VCaP (cell line): ENCODE results near the gene MOV10L1.

Source experiments
- H3K27ac ChIP-seq: fragments of 450-650 bp; 2 replicates; pipeline ENCODE4 v1.5.1; 2017
- CTCF ChIP-seq: fragments of 450-650 bp; conservative IDR thresholded peaks from 2 replicates; pipeline ENCODE4 v1.5.1; 2017; ENCODE audit warnings: mild to moderate bottlenecking, moderate library complexity

The MOV10L1 gene

GRCh38 chr22:50190941-50191741 lies 101.3 kb downstream of the MOV10L1 start:
- no peak for TF ChIP-seq CTCF
- peak overlapping the region; percentile 55 for H3K27ac ChIP-seq

- no peak for TF ChIP-seq CTCF
- no peak overlapping the region for H3K27ac ChIP-seq
These were observed 102.8 kb downstream of the MOV10L1 start for GRCh38 chr22:50192436-50193204.

- H3K27ac ChIP-seq, result no peak overlapping the region
- no peak for TF ChIP-seq CTCF
These were observed 103.8 kb downstream of the MOV10L1 start for GRCh38 chr22:50193621-50194020.

- no peak overlapping the region for H3K27ac ChIP-seq
- no peak for TF ChIP-seq CTCF
These were observed 104.4 kb downstream of the MOV10L1 start for GRCh38 chr22:50194037-50194805.

GRCh38 chr22:50196256-50196655 lies 106.5 kb downstream of the MOV10L1 start:
- H3K27ac ChIP-seq, result no peak overlapping the region
- TF ChIP-seq CTCF, result no peak

GRCh38 chr22:50197000-50197800 lies 107.4 kb downstream of the MOV10L1 start:
- H3K27ac ChIP-seq, result no peak overlapping the region
- no peak for TF ChIP-seq CTCF
